ENCODE measurements around the gene PTTG2.

The PTTG2 gene

DNA sequence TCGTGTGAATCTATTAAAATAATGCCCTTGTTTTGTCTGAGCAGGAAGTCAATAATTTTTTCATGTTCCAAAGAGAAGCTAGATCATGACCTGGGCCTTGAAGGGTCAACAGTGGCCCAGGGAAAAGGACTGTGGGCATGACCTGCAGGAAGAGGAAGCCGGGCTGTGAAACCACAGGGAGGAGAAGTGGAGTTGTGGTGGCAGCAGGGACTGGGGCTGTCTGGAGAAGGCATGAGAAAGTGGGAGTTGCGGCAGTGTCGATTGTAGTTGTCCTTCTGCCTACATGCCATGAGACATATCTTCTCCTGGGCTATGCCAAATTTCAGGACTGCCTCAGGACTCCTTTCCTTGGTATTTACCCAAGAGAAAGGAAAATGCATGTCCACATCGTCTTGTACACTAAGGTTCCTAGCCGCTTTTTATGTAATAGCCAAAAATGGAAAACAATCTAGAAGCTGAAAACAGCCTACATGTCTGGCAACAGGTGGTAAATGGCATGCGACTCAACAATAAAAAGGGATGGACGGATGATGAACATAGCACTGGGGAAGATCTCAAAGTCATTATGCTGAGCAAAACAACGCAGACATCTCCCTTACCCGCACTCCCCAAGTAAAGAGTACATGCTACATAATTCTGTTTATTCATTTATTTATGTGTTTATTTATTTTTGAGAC lies 13.6 kb upstream of the PTTG2 start:
- no peak for TF ChIP-seq ZFX (IDR thresholded peaks at IDR 0.05)
- H3K27ac ChIP-seq, result no peak overlapping the region

DNA sequence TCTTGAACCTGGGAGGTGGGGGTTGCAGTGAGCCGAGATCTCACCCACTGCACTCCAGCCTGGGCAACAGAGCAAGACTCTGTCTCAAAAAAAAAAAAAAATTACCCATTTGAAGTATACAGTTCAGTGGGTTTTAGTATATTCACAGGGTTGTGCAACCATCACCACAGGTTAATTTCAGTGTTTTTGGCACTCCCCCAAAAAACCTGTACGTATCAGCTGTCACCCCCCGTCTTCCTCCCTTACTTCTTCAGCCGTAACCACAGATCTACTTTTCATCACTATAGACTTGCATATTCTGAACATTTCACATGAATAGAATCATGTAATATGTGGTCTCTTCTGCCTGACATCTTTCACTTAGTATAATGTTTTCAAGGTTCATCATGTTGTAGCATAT lies 11.7 kb upstream of the PTTG2 start:
- no peak overlapping the region for H3K27ac ChIP-seq
- TF ChIP-seq ZFX (IDR thresholded peaks at IDR 0.05), result no peak
- TF ChIP-seq, protein P1, sequence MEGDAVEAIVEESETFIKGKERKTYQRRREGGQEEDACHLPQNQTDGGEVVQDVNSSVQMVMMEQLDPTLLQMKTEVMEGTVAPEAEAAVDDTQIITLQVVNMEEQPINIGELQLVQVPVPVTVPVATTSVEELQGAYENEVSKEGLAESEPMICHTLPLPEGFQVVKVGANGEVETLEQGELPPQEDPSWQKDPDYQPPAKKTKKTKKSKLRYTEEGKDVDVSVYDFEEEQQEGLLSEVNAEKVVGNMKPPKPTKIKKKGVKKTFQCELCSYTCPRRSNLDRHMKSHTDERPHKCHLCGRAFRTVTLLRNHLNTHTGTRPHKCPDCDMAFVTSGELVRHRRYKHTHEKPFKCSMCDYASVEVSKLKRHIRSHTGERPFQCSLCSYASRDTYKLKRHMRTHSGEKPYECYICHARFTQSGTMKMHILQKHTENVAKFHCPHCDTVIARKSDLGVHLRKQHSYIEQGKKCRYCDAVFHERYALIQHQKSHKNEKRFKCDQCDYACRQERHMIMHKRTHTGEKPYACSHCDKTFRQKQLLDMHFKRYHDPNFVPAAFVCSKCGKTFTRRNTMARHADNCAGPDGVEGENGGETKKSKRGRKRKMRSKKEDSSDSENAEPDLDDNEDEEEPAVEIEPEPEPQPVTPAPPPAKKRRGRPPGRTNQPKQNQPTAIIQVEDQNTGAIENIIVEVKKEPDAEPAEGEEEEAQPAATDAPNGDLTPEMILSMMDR (conservative IDR thresholded peaks at IDR 0.05), result no peak

DNA sequence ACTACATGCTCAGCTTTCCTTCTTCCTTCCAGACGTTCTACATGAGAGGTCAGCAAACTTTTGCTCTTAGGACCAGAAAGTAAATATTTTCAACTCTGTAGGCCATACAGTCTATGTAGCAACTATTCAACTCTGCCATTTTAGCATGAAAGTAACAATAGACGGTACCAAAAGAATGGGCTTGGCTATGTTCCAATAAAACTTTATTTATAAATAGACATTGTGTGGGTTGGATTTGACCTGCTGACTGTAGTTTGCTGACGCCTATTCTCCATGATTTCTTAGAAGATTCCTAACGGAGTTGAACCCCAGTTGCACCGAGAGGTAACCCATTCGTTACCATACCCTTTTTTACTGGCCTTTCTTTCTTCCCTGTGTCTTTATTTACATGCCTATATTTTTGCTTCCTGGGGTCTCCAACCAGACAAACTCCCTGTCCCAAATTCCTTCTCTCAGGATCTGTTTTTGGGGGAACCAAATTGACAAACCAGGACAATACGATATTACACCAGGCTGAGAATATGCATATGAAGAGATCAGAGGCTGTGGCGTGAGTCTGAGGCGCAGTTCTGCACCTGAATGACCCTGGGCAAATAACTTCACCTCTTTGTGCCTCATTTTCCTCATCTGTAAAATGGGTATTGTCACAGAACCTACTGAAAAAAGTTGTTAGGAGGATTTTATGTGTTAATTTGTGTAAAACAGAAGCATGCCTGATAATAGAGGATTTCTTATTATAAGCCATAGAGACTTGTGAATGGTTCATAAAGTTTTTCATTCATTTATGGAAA lies 10.4 kb upstream of the PTTG2 start:
- no peak overlapping the region for H3K27ac ChIP-seq
- no peak for TF ChIP-seq ZFX (IDR thresholded peaks at IDR 0.05)
- TF ChIP-seq, protein P1 (conservative IDR thresholded peaks at IDR 0.05), result no peak

DNA sequence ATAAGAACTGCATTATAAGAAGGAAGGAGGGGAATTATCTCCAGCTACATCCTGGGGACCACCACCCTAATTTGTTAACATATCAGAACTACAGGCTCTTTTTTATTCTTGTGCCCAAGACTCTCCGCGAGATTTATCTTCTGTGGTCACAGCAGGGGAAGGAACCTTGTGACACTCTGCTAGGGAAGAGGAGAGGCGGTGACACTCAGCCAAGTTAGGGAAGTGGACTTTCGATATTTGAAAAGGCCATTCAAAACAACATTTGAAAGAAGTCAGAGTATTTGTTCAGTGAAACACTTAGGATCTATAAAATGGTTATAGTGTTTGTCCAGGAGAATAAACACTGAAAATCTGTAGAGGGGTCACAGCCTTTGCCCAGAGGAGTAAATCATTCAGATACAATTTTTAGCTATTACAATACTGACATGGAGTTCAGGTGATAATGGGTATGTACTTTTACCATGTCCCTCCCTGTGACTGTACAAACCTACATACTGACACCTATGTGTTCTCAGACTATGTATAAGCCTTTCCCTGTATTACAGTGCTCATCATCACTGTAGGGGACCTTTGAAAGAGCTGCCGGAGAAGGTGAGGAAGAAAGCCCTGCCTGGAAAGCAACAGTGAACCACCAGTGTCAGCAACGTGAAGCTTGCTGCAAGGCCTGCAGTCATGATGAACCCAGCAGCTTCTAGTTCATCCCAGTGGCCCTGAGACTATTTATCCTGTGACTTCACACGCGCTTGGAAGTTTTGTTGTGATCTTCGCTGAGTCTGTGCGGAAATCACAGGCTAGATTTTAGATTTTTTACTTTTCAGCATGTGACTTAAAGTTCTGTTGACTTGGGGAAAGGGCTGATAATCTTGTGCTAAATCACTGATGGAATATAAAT lies 8.5 kb upstream of the PTTG2 start:
- peak overlapping the region; percentile 46; the same call in 1 of the 2 replicates for H3K27ac ChIP-seq
- no peak for TF ChIP-seq ZFX (IDR thresholded peaks at IDR 0.05)
- TF ChIP-seq, protein P1 (conservative IDR thresholded peaks at IDR 0.05), result no peak

DNA sequence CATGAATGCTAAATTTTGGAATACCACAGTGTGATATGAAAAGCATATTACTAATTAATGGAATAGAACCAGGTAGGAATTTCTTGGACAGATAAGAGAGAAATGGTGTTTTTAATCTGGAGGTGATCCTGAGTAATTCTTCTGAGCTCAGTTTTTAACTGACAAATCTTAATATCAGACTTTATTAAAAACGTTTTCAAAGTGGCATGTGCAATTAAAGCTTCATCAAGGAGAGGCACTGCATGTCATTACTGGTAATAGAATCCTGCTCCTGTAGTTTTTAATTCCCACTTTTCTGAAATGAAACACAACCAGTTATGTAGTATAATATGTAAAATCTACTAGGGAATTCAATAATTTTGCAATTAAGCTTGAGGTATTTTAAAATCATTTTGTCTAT lies 7.0 kb upstream of the PTTG2 start:
- no peak overlapping the region for H3K27ac ChIP-seq

DNA sequence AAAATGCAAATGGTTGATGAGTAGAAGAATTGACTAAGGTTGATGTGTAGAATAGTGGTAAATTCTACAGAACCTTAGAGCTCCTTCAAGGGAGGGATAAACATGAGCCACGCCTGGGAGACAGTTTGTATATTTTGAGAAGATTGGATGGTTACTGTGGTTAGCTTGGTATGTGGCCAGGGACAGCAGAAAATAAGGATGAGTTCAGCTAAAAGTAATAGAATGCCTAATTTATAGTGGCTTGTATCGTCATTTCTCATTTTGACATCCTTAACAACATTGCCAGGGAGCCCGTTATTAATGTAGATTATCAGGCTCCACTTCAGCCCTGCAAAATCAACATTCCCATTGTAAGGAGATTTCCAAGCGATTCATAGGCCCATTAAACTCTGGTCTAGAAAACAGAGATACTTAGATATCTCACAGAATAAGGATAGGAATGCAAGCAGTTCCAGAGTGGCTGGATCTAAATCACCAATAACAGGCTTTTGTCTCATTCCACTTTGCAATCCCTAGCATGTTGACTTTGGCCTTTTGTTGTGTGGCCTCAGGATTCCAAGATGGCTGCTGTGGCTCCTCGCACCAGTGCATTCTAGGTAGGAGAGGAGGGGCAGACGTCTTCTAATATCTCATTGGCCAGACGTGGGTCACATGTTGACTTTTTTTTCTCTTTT lies 6.4 kb upstream of the PTTG2 start:
- TF ChIP-seq, protein P1 (conservative IDR thresholded peaks at IDR 0.05), result no peak
- no peak for TF ChIP-seq ZFX (IDR thresholded peaks at IDR 0.05)
- H3K27ac ChIP-seq, result no peak overlapping the region

More for the DNA sequence above, 7.0 kb upstream of the PTTG2 start:
- no peak for TF ChIP-seq ZFX (IDR thresholded peaks at IDR 0.05)
- TF ChIP-seq, protein P1 (conservative IDR thresholded peaks at IDR 0.05), result no peak

DNA sequence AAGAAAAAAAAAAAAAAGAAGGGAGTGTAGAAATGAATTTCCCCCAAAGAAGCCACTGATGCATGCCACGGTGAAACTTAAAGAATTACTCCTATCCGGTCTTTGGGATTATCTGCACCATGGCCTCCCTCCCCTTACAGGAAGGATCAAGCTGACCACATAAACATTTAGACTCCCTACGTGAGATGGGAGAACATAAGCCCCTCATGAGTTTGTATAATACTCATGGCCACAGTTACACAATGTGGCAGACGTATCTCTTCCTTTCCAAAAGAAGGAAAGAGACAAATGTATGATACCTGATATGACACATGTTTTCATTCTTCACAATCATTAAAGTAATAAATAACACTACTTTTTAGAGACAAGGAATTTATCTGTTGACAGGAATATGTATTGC lies 3.3 kb upstream of the PTTG2 start:
- H3K27ac ChIP-seq, result no peak overlapping the region
- TF ChIP-seq, protein P1 (conservative IDR thresholded peaks at IDR 0.05), result no peak
- no peak for TF ChIP-seq ZFX (IDR thresholded peaks at IDR 0.05)

Data from C4-2B (cell line).